ENCODE results near the gene DIS3L.

GRCh38 chr15:66288551-66289185 lies 4.7 kb upstream of the DIS3L start:
- TF ChIP-seq REST (IDR thresholded peaks at IDR 0.05; ENCODE audit: low read depth) (no peak), MAX (IDR thresholded peaks at IDR 0.05) (no peak)
